GM12801 (cell line): ENCODE measurements around the gene PRKAG2.

Experiments
- CTCF ChIP-seq: IDR thresholded peaks from one replicate; pipeline ENCODE4 v1.5.1; 2011; ENCODE audit warnings: control low read depth; ENCODE audit not compliant: insufficient read length; ENCODE audit errors: extremely low read depth

Gene PRKAG2

GRCh38 chr7:151679071-151679708, 197.7 kb downstream of the PRKAG2 start:
- TF ChIP-seq CTCF, result no peak

- TF ChIP-seq CTCF, result no peak
Measured at GRCh38 chr7:151678227-151678604, 198.7 kb downstream of the PRKAG2 start.

GRCh38 chr7:151677581-151678226, 199.2 kb downstream of the PRKAG2 start:
- no peak for TF ChIP-seq CTCF

- no peak for TF ChIP-seq CTCF
Measured at GRCh38 chr7:151676759-151677158, 200.2 kb downstream of the PRKAG2 start.

- no peak for TF ChIP-seq CTCF
Measured at GRCh38 chr7:151675196-151675920, 201.6 kb downstream of the PRKAG2 start.

- no peak for TF ChIP-seq CTCF
Measured at GRCh38 chr7:151674161-151674920, 202.6 kb downstream of the PRKAG2 start.

- TF ChIP-seq CTCF, result no peak
Measured at GRCh38 chr7:151673216-151673615, 203.7 kb downstream of the PRKAG2 start.
